Stimulated activated effector memory CD8-positive, alpha-beta T cell treated with anti-CD3 and anti-CD28 coated beads, Interleukin-12 subunit alpha, Interleukin-12 subunit beta, amount 100 ng/mL, for 72 hours (primary cell): ENCODE measurements around the gene CSMD2.

Source experiments
- ATAC-seq: fragments of 150-1000 bp; cut with Tn5 transposase; 2 replicates; pipeline ENCODE4 v1.10.0; 2021
- DNase-seq, 2 donors: peaks; one replicate each; pipeline ENCODE4 v3.0.0; 2021 to 2022; ENCODE audit warnings: low spot score in 2 of 2
- H3K27ac Mint-ChIP-seq: one replicate; pipeline ENCODE4 v1.8.0; 2022; ENCODE audit warnings: mild to moderate bottlenecking, mixed read lengths
- H3K36me3 Mint-ChIP-seq: one replicate; pipeline ENCODE4 v1.8.0; 2022; ENCODE audit warnings: mild to moderate bottlenecking, mixed read lengths
- H3K4me1 Mint-ChIP-seq: one replicate; pipeline ENCODE4 v1.8.0; 2022; ENCODE audit warnings: mixed read lengths
- H3K4me3 Mint-ChIP-seq: one replicate; pipeline ENCODE4 v1.8.0; 2022; ENCODE audit warnings: mild to moderate bottlenecking, mixed read lengths
- H3K9me3 Mint-ChIP-seq: one replicate; pipeline ENCODE4 v1.8.0; 2022; ENCODE audit warnings: mixed read lengths

Gene CSMD2

GRCh38 chr1:33715195-33715811 is 449.7 kb downstream of the CSMD2 start:
- Mint-ChIP-seq H3K27ac (no peak overlapping the region), H3K4me1 (no peaks in the 10 kb centered on the region), H3K4me3 (no peak overlapping the region), H3K9me3 (no peaks in the 10 kb centered on the region), H3K36me3 (no peaks in the 10 kb centered on the region)
- ATAC-seq (no peak), DNase-seq (no peak)

- Mint-ChIP-seq H3K36me3 (no peaks in the 10 kb centered on the region), H3K9me3 (no peaks in the 10 kb centered on the region), H3K27ac (no peak overlapping the region), H3K4me1 (no peaks in the 10 kb centered on the region), H3K4me3 (no peak overlapping the region)
- DNase-seq (no peak), ATAC-seq (no peak)
Measured at GRCh38 chr1:33714421-33714820, 450.6 kb downstream of the CSMD2 start.

GRCh38 chr1:33713058-33713877 is 451.8 kb downstream of the CSMD2 start:
- ATAC-seq (no peak), DNase-seq (no peak)
- Mint-ChIP-seq H3K9me3 (no peaks in the 10 kb centered on the region), H3K4me1 (no peaks in the 10 kb centered on the region), H3K27ac (no peak overlapping the region), H3K36me3 (no peaks in the 10 kb centered on the region), H3K4me3 (no peak overlapping the region)

GRCh38 chr1:33712186-33712585 is 452.8 kb downstream of the CSMD2 start:
- no peaks in the 10 kb centered on the region for H3K4me1 Mint-ChIP-seq
- H3K9me3 Mint-ChIP-seq, result no peaks in the 10 kb centered on the region
- no peaks in the 10 kb centered on the region for H3K36me3 Mint-ChIP-seq
- ATAC-seq (no peak), DNase-seq (peak in 1 of 2 donors; percentile 33)
- no peak overlapping the region for H3K4me3 Mint-ChIP-seq
- H3K27ac Mint-ChIP-seq, result no peak overlapping the region

DNA sequence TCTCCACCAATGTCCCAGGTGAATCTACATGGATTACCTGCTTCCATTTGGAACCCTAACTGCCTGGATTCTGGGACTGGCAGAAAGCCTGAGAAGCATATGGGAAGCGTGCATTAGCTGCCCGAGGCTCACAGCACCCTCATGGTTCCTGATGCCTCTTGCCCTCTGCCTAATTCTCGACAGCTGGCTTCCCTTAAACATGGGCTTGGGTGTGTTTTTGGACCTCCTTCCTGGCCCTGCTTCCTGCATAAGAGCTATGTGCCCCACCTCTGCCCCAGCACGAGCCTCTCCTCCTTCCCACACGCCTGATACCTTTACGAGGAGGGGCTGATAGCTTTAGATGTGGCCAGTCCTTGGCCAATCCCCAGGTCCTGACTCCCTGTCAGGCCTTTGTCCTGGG is 453.5 kb downstream of the CSMD2 start:
- Mint-ChIP-seq H3K36me3 (no peaks in the 10 kb centered on the region), H3K9me3 (no peaks in the 10 kb centered on the region), H3K4me1 (no peaks in the 10 kb centered on the region), H3K27ac (no peak overlapping the region), H3K4me3 (no peak overlapping the region)
- ATAC-seq, result no peak
- peak in 1 of 2 donors; percentile 32 for DNase-seq

DNA sequence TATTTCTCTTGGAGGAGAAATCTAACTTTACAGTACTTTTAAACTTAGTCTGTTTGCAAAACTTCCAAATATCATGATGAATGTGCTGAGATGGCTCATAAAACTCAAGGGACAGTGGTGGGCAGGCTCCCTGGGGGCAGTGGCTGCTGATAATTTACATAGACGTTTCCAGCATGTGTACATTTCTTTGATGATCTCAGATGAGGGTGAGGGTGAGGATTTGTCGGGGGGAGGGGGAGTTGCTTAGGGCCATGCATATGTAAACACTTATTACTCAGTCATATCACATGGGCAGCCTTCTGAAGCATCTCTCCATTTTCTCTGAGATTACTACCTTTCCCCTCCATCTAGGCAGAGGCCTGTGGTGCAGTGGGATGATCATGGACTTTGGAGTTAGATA is 454.1 kb downstream of the CSMD2 start:
- Mint-ChIP-seq H3K27ac (no peak overlapping the region), H3K9me3 (no peaks in the 10 kb centered on the region), H3K4me1 (no peaks in the 10 kb centered on the region), H3K4me3 (no peak overlapping the region), H3K36me3 (no peaks in the 10 kb centered on the region)
- DNase-seq, result peak in 1 of 2 donors; percentile 28
- no peak for ATAC-seq

DNA sequence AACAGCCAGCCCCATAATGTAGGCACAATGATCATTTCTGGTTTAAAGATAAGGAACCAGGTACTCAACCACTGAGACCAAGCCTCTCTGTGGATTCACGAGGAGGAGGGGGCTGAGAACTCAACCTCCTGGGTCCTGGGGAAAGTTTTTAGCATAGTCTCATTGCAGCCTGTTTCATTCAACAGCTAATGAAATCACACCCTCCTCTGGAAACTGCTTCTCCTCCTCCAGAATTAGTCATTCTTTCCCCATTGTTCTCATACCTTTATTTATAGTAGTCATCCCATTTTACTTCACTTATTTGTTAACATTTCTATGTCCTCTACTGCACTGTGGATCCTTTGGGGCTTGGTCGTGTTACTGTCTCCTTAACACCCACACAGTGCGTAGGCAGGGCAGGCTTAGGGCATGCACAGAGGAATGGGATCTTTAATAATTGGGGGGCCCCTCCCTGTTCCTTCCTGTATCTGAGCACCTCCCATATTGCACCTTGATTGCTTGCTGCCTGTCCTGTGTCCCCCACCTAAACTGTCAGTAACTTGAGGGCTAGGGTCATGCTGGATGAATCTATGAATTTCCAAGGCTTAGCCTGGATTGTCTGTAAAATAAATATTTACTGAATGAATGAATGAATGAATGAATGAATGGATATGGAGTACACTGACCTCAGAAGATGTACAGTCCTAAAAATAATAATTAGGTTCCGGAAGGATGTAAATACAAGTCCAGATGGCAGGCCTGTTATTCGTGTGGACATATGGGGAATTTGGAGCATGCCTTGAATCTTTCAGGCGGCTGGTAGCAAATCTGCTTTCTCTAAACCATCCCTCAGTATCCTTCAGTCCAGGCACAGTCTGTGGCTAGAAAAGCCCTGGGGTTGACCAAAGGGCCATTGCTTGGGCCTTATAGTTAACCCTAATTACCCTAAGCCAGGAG is 455.0 kb downstream of the CSMD2 start:
- Mint-ChIP-seq H3K27ac (no peak overlapping the region), H3K36me3 (no peaks in the 10 kb centered on the region), H3K4me1 (no peaks in the 10 kb centered on the region), H3K4me3 (no peak overlapping the region), H3K9me3 (no peaks in the 10 kb centered on the region)
- DNase-seq (peak in 1 of 2 donors; percentile 8), ATAC-seq (no peak)

- DNase-seq (peak in 1 of 2 donors; percentile 8), ATAC-seq (no peak)
- Mint-ChIP-seq H3K27ac (no peak overlapping the region), H3K4me1 (no peaks in the 10 kb centered on the region), H3K36me3 (no peaks in the 10 kb centered on the region), H3K4me3 (no peak overlapping the region), H3K9me3 (no peaks in the 10 kb centered on the region)
Measured at GRCh38 chr1:33709174-33709782, 455.8 kb downstream of the CSMD2 start.

GRCh38 chr1:33706634-33707255 is 458.3 kb downstream of the CSMD2 start:
- no peaks in the 10 kb centered on the region for H3K36me3 Mint-ChIP-seq
- ATAC-seq (no peak), DNase-seq (no peak)
- no peaks in the 10 kb centered on the region for H3K4me1 Mint-ChIP-seq
- no peak overlapping the region for H3K27ac Mint-ChIP-seq
- no peaks in the 10 kb centered on the region for H3K9me3 Mint-ChIP-seq
- H3K4me3 Mint-ChIP-seq, result no peak overlapping the region

DNA sequence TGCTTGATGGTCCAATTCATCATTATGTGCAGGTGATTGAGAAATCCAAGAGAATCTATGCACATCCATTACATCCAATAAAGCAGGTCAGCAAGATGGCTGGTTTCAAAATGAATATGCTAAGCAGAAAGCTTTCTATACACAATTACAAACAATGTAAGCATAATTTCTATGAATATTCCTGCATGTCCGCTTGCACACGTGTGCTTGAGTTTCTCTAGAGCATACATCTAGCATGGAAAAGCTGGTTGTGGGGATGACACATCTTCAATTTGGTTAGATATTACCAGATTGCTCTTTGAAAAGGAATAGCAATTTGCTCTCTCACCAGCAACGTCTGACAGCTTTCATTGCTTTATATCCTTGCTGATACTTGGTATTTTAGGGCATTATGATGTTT is 461.6 kb downstream of the CSMD2 start:
- DNase-seq, result no peak
- H3K4me1 Mint-ChIP-seq, result no peaks in the 10 kb centered on the region
- no peak overlapping the region for H3K4me3 Mint-ChIP-seq
- no peak overlapping the region for H3K27ac Mint-ChIP-seq
- no peaks in the 10 kb centered on the region for H3K9me3 Mint-ChIP-seq
- no peak for ATAC-seq
- H3K36me3 Mint-ChIP-seq, result no peaks in the 10 kb centered on the region

GRCh38 chr1:33698361-33699035 is 466.5 kb downstream of the CSMD2 start:
- no peaks in the 10 kb centered on the region for H3K9me3 Mint-ChIP-seq
- no peak for DNase-seq
- no peak for ATAC-seq
- no peaks in the 10 kb centered on the region for H3K36me3 Mint-ChIP-seq
- H3K4me1 Mint-ChIP-seq, result no peaks in the 10 kb centered on the region
- H3K4me3 Mint-ChIP-seq, result no peak overlapping the region
- H3K27ac Mint-ChIP-seq, result no peak overlapping the region

- Mint-ChIP-seq H3K36me3 (no peaks in the 10 kb centered on the region), H3K4me1 (no peaks in the 10 kb centered on the region), H3K9me3 (no peaks in the 10 kb centered on the region), H3K4me3 (no peak overlapping the region), H3K27ac (no peak overlapping the region)
- no peak for ATAC-seq
- DNase-seq, result peak in 1 of 2 donors; percentile 12
Measured at GRCh38 chr1:33697816-33698215, 467.2 kb downstream of the CSMD2 start.

DNA sequence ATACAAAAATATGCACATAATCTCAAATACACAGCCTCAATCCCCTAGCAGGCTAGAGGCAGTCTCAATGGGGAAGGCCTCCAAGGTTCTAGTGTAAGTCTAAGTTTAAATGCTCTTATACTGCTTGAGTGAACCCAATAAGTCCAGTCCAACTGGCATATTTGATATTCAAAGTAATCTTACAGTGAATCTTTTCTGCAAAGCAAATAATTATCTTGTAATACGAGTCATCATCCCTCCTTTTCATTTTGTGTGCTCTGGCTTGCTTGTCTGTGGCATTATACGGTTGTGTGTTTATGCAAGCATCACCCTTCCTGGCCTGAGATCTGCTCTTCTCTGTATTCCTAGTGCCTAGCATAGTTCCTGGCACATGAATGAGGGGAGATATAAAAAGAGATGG is 468.1 kb downstream of the CSMD2 start:
- Mint-ChIP-seq H3K27ac (no peak overlapping the region), H3K4me1 (no peaks in the 10 kb centered on the region), H3K36me3 (no peaks in the 10 kb centered on the region), H3K4me3 (no peak overlapping the region), H3K9me3 (no peaks in the 10 kb centered on the region)
- ATAC-seq (no peak), DNase-seq (no peak)

GRCh38 chr1:33696311-33696710 is 468.7 kb downstream of the CSMD2 start:
- no peak overlapping the region for H3K4me3 Mint-ChIP-seq
- H3K27ac Mint-ChIP-seq, result no peak overlapping the region
- H3K4me1 Mint-ChIP-seq, result no peaks in the 10 kb centered on the region
- ATAC-seq, result no peak
- DNase-seq, result peak in 1 of 2 donors; percentile 23
- no peaks in the 10 kb centered on the region for H3K36me3 Mint-ChIP-seq
- H3K9me3 Mint-ChIP-seq, result no peaks in the 10 kb centered on the region
